B cell (primary cell): ENCODE data around the gene OR5T2. TPM values are rescaled to one million over a fixed set of nuclear protein-coding genes. Genes with fewer than 3 reads are reported as not detected.

Experiments used
- ATAC-seq: fragments of 200-7000 bp; cut with Tn5 transposase; one replicate; pipeline ENCODE4 v1.10.0; 2021; ENCODE audit warnings: low read depth, mild to moderate bottlenecking, moderate number of reproducible peaks, moderate library complexity
- CTCF ChIA-PET: fragments of 350-600 bp; sonication (Branson Sonifier 250); formaldehyde crosslinking; loops from one replicate; lab custom pipeline; 2021; ENCODE audit warnings: antibody characterized with exemption, inconsistent platforms; lab: Charles Lee
- POLR2A ChIA-PET: fragments of 350-600 bp; sonication (Branson Sonifier 250); formaldehyde crosslinking; loops from one replicate; lab custom pipeline; 2021; ENCODE audit warnings: antibody characterized with exemption; lab: Charles Lee
- DNase-seq: peaks from one replicate; pipeline ENCODE4 v3.0.0; 2013
- H2AFZ ChIP-seq: 2 replicates; pipeline ENCODE4 v1.6.1; 2012; ENCODE audit warnings: mild to moderate bottlenecking, low read depth, low read length; ENCODE audit not compliant: insufficient read depth, poor library complexity, severe bottlenecking
- H3K27ac ChIP-seq, 2 donors: 1 replicate in 1 of 2; 2 replicates in 1 of 2; pipeline ENCODE4 v1.5.1; 2012 to 2013; ENCODE audit warnings: low read length in 2 of 2, mild to moderate bottlenecking in 2 of 2, moderate library complexity in 1 of 2
- H3K27me3 ChIP-seq, 4 experiments: fragments of 200-600 bp in 1 of 4; sonication (generic) in 1 of 4; replicated peaks in 1 of 4; 1 replicate in 2 of 4; 2 replicates in 2 of 4; pipeline versions ENCODE4 v1.6.1 to v1.7.0; 2013 to 2016; ENCODE audit warnings: low read length in 3 of 4, mild to moderate bottlenecking in 2 of 4, mixed read lengths in 1 of 4, moderate library complexity in 1 of 4; ENCODE audit not compliant: insufficient read depth in 4 of 4, control insufficient read depth in 3 of 4; ENCODE audit errors: control extremely low read depth in 1 of 4
- H3K36me3 ChIP-seq, 2 experiments: replicated peaks in 1 of 2; 1 replicate in 1 of 2; 2 replicates in 1 of 2; pipeline versions ENCODE4 v1.6.1 to v1.7.1; 2013; ENCODE audit warnings: low read length in 1 of 2; ENCODE audit not compliant: insufficient read depth in 2 of 2, control insufficient read depth in 1 of 2; ENCODE audit errors: control extremely low read depth in 1 of 2, extremely low read depth in 1 of 2
- H3K4me1 ChIP-seq, 2 donors: fragments of 200-600 bp in 1 of 2; sonication (generic) in 1 of 2; 1 replicate in 1 of 2; 2 replicates in 1 of 2; pipeline versions ENCODE4 v1.5.1 to v1.6.1; 2013 to 2017; ENCODE audit warnings: low read length in 2 of 2; ENCODE audit not compliant: control insufficient read depth in 2 of 2, insufficient read depth in 2 of 2
- H3K4me2 ChIP-seq: replicated peaks from 2 replicates; pipeline ENCODE3; 2012; ENCODE audit warnings: mild to moderate bottlenecking, low read depth, low read length; ENCODE audit not compliant: poor library complexity, severe bottlenecking
- H3K4me3 ChIP-seq, 5 experiments: fragments of 200-600 bp in 1 of 5; sonication (generic) in 1 of 5; 1 replicate in 3 of 5; 2 replicates in 2 of 5; pipeline versions ENCODE4 v1.5.1 to v1.7.0; 2011 to 2016; ENCODE audit warnings: low read length in 4 of 5, mild to moderate bottlenecking in 4 of 5, low read depth in 2 of 5, control low read depth in 1 of 5, moderate library complexity in 1 of 5; ENCODE audit not compliant: insufficient read depth in 1 of 5; ENCODE audit errors: control extremely low read depth in 1 of 5, extremely low read depth in 1 of 5
- H3K79me2 ChIP-seq: fragments of 200-600 bp; sonication (generic); one replicate; pipeline ENCODE4 v1.6.0; 2016; ENCODE audit warnings: low read length; ENCODE audit not compliant: control insufficient read depth, insufficient read depth
- H3K9ac ChIP-seq: fragments of 200-600 bp; sonication (generic); 2 replicates; pipeline ENCODE4 v1.6.1; 2017; ENCODE audit warnings: mild to moderate bottlenecking, low read length, moderate library complexity
- H3K9me3 ChIP-seq, 3 donors: one replicate each; pipeline versions ENCODE4 v1.6.1 to v1.7.1; 2013; ENCODE audit warnings: low read length in 2 of 3; ENCODE audit not compliant: control insufficient read depth in 2 of 3, insufficient read depth in 1 of 3; ENCODE audit errors: control extremely low read depth in 1 of 3
- H4K20me1 ChIP-seq: 2 replicates; pipeline ENCODE4 v1.6.0; 2012; ENCODE audit warnings: mild to moderate bottlenecking, low read length; ENCODE audit not compliant: insufficient read depth, control insufficient read depth, poor library complexity, severe bottlenecking
- H3K27ac Mint-ChIP-seq: one replicate; pipeline ENCODE4 v1.8.0; 2021; ENCODE audit warnings: mixed read lengths
- H3K27me3 Mint-ChIP-seq: one replicate; pipeline ENCODE4 v1.8.0; 2021; ENCODE audit warnings: mixed read lengths
- H3K4me1 Mint-ChIP-seq: one replicate; pipeline ENCODE4 v1.8.0; 2021; ENCODE audit warnings: mixed read lengths
- H3K4me3 Mint-ChIP-seq: one replicate; pipeline ENCODE4 v1.8.0; 2021; ENCODE audit warnings: mixed read lengths
- H3K9me3 Mint-ChIP-seq: one replicate; pipeline ENCODE4 v1.8.0; 2022; ENCODE audit warnings: mixed read lengths; ENCODE audit not compliant: insufficient read depth
- EZH2 ChIP-seq: IDR thresholded peaks from 2 replicates; pipeline ENCODE4 v1.6.1; 2012; ENCODE audit warnings: borderline replicate concordance, low read depth, mild to moderate bottlenecking, moderate library complexity, low read length; ENCODE audit not compliant: insufficient read depth, poor library complexity, severe bottlenecking
- WGBS: methylation state at CpG from one replicate; pipeline ENCODE4 v1.1.5; 2013; ENCODE audit warnings: missing lambda C conversion rate; ENCODE audit not compliant: insufficient coverage; 5-methylcytosine and 5-hydroxymethylcytosine counted together
- intact Hi-C: fragments of 100-400 bp; cut with micrococcal nuclease; formaldehyde crosslinking; loops from one replicate; pipeline ENCODE4 v1.10.0; 2022
- polyA minus RNA-seq: library from RNA; depleted of rRNA, polyadenylated mRNA; stranded (reverse); fragments of >200 nt; gene quantifications from 2 replicates; pipeline ENCODE4 v1.2.3, GENCODE V29; 2012
- polyA plus RNA-seq: library from polyadenylated mRNA; depleted of rRNA; stranded (reverse); fragments of >200 nt; gene quantifications from 2 replicates; pipeline ENCODE4 v1.2.3, GENCODE V29; 2012
- total RNA-seq, 2 donors: library from RNA; stranded (reverse); fragments of 120-200 nt in 1 of 2; gene quantifications; 1 replicate in 1 of 2; 2 replicates in 1 of 2; pipeline versions ENCODE4 v1.2.3 to v1.2.4, GENCODE V29; 2013 to 2022
- TF ChIP-seq, protein P1 (sequence below): fragments of 200-600 bp; IDR thresholded peaks from one replicate; pipeline ENCODE4 v1.8.0; 2022; ENCODE audit warnings: antibody characterized with exemption, mild to moderate bottlenecking

Gene OR5T2
- not detected in 2 replicates for total RNA-seq
- not detected for total RNA-seq (2013)
- polyA plus RNA-seq: not detected in 2 replicates
- polyA minus RNA-seq: not detected in 2 replicates

GRCh38 chr11:56234155-56234554 lies at the start of gene OR5T2:
OR5T2 (minus strand) TSS chr11:56234255; CDS start chr11:56233062, 1,193 bp downstream.
- Mint-ChIP-seq H3K4me1 (no peaks in the 10 kb centered on the region), H3K9me3 (peaks cover 2% of the 10 kb centered on the region), H3K27ac (no peak within 1 kb of the TSS), H3K4me3 (no peak within 1 kb of the TSS), H3K27me3 (no peaks in the 10 kb centered on the region)
- H3K9ac ChIP-seq: no peak within 1 kb of the TSS
- DNase-seq (no peak), ATAC-seq (no peak)
- WGBS: no CpG with 5 or more reads among the region's 1 CpG
- TF ChIP-seq EZH2: no peak
- no peak within 1 kb of the TSS for H3K4me2 ChIP-seq
- ChIA-PET CTCF (no interaction called here), POLR2A (no interaction called here)
- no peaks in the 10 kb centered on the region for H3K27me3 ChIP-seq
- no peaks in the 10 kb centered on the region for H3K9me3 ChIP-seq
- no peaks in the 10 kb centered on the region for H3K36me3 ChIP-seq
- no peaks in the 10 kb centered on the region for H3K4me1 ChIP-seq
- H3K27ac ChIP-seq: no peak within 1 kb of the TSS
- no peak within 1 kb of the TSS for H3K4me3 ChIP-seq
- H4K20me1 ChIP-seq: no peaks in the 10 kb centered on the region
- intact Hi-C loops: no loop called here
- no peak within 1 kb of the TSS for H2AFZ ChIP-seq
- no peaks in the 10 kb centered on the region for H3K79me2 ChIP-seq

- Histone ChIP-seq H4K20me1 (no peaks in the 10 kb centered on the region), H3K27ac (no peak within 1 kb of the TSS), H3K9me3 (peaks cover 0 to 7% (median 0%) of the 10 kb centered on the region in 3 donors), H3K9ac (no peak within 1 kb of the TSS), H3K4me2 (no peak within 1 kb of the TSS), H3K4me3 (no peak within 1 kb of the TSS), H3K4me1 (no peaks in the 10 kb centered on the region), H3K79me2 (no peaks in the 10 kb centered on the region), H2AFZ (no peak within 1 kb of the TSS), H3K27me3 (no peaks in the 10 kb centered on the region), H3K36me3 (no peaks in the 10 kb centered on the region)
- Mint-ChIP-seq H3K27me3 (no peaks in the 10 kb centered on the region), H3K9me3 (peaks cover 4% of the 10 kb centered on the region), H3K4me1 (no peaks in the 10 kb centered on the region), H3K27ac (no peak within 1 kb of the TSS), H3K4me3 (no peak within 1 kb of the TSS)
- no peak for DNase-seq
- CTCF ChIA-PET: no interaction called here
- ATAC-seq: no peak
- TF ChIP-seq EZH2: no peak
- TF ChIP-seq, protein P1, sequence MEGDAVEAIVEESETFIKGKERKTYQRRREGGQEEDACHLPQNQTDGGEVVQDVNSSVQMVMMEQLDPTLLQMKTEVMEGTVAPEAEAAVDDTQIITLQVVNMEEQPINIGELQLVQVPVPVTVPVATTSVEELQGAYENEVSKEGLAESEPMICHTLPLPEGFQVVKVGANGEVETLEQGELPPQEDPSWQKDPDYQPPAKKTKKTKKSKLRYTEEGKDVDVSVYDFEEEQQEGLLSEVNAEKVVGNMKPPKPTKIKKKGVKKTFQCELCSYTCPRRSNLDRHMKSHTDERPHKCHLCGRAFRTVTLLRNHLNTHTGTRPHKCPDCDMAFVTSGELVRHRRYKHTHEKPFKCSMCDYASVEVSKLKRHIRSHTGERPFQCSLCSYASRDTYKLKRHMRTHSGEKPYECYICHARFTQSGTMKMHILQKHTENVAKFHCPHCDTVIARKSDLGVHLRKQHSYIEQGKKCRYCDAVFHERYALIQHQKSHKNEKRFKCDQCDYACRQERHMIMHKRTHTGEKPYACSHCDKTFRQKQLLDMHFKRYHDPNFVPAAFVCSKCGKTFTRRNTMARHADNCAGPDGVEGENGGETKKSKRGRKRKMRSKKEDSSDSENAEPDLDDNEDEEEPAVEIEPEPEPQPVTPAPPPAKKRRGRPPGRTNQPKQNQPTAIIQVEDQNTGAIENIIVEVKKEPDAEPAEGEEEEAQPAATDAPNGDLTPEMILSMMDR: no peak
- intact Hi-C loops: no loop called here
- POLR2A ChIA-PET: no interaction called here
Observed at GRCh38 chr11:56273854-56274253, 39.8 kb upstream of the OR5T2 start, which contains the start of gene OR5T1. OR5T1 (plus strand) TSS chr11:56274154; CDS start chr11:56275639, 1,485 bp downstream.
